ENCODE data around the gene TBX2.
A peak's percentile ranks its signal among the peaks of the same experiment; 100 is the strongest.

TBX2 gene

GRCh38 chr17:61412860-61413660, 13.4 kb downstream of the TBX2 start:
- Histone ChIP-seq H3K36me3 (no peaks in the 10 kb centered on the region), H3K4me3 (peak overlapping the region; percentile 68), H3K9ac (peak overlapping the region; percentile 36; the same call in 1 of the 2 replicates), H3K27ac (no peak overlapping the region), H3K4me1 (peaks cover 48% of the 10 kb centered on the region), H3K4me2 (peak overlapping the region; percentile 97), H3K9me3 (no peaks in the 10 kb centered on the region; the same call in 1 of the 2 replicates), H3K27me3 (peaks cover 63% of the 10 kb centered on the region), H4K20me1 (peaks cover 23% of the 10 kb centered on the region)
- TF ChIP-seq Cebpa-rat (IDR thresholded peaks at IDR 0.05) = no peak

GRCh38 chr17:61413661-61414126, 14.1 kb downstream of the TBX2 start:
- peaks cover 57% of the 10 kb centered on the region for H3K27me3 ChIP-seq
- H3K4me3 ChIP-seq = no peak overlapping the region
- H3K9me3 ChIP-seq = no peaks in the 10 kb centered on the region; the same call in 1 of the 2 replicates
- H3K27ac ChIP-seq = no peak overlapping the region
- no peak overlapping the region for H3K9ac ChIP-seq
- no peak for TF ChIP-seq Cebpa-rat (IDR thresholded peaks at IDR 0.05)
- no peak overlapping the region for H3K4me2 ChIP-seq
- peaks cover 46% of the 10 kb centered on the region for H3K4me1 ChIP-seq
- no peaks in the 10 kb centered on the region for H3K36me3 ChIP-seq
- H4K20me1 ChIP-seq = peaks cover 17% of the 10 kb centered on the region

DNA sequence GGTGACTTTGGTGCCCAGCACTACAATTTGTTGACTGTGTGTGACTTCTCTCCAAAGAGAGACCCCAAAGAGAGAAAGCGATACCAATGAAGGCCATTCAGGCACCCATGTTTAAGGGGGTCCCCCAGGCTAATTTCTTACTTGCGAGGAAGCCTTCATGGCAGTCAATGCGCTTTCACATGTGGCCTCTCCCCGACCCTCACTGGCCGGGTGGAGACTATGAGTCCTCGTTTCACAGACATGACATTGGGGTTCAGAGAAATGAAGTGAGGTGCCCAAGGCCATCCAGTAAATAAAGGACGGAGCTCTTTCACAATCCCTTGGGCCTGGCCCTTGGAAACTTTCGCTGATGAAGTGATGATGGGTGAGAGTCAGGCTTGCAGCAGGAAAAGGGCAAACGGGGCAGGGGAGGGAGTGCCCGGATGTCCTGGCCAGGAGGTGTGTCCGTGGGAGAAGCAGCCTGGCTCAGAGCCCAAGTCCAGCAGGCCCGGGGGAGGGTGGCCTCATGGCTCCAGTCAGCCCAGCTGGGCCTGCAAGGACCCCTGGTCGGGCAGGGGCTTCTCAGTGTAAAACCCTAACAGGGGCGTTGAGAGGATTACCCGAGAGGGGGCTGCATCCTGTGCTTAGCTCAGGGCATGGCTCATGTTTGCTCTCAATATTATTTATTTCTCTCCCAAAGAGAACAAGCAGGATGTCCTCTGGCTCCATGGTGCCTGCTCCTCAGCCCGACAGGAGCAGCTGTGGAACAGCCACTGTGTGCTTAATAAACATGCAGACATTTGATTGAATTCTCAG, 14.7 kb downstream of the TBX2 start:
- H4K20me1 ChIP-seq = peaks cover 11% of the 10 kb centered on the region
- H3K4me3 ChIP-seq = no peak overlapping the region
- H3K4me2 ChIP-seq = no peak overlapping the region
- peaks cover 41% of the 10 kb centered on the region for H3K4me1 ChIP-seq
- TF ChIP-seq Cebpa-rat (IDR thresholded peaks at IDR 0.05) = no peak
- no peak overlapping the region for H3K27ac ChIP-seq
- no peak overlapping the region for H3K9ac ChIP-seq
- no peaks in the 10 kb centered on the region; the same call in 1 of the 2 replicates for H3K9me3 ChIP-seq
- peaks cover 50% of the 10 kb centered on the region for H3K27me3 ChIP-seq
- H3K36me3 ChIP-seq = no peaks in the 10 kb centered on the region

DNA sequence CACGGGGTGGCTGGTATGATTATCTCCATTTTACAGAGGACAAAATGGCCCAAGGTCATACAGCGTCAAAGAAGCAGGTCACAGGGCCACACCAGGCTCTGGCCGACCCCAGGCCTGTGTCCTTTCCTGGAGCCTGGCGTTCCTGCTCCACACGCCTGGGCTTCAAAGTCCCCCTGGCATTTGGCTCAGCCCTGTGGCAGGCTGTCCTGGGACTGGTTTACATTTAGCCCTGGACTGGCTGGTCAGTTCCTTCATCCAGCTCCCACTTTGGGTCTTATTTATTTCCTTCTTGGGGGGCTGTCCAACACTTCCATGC, 15.3 kb downstream of the TBX2 start:
- H3K4me2 ChIP-seq = no peak overlapping the region

DNA sequence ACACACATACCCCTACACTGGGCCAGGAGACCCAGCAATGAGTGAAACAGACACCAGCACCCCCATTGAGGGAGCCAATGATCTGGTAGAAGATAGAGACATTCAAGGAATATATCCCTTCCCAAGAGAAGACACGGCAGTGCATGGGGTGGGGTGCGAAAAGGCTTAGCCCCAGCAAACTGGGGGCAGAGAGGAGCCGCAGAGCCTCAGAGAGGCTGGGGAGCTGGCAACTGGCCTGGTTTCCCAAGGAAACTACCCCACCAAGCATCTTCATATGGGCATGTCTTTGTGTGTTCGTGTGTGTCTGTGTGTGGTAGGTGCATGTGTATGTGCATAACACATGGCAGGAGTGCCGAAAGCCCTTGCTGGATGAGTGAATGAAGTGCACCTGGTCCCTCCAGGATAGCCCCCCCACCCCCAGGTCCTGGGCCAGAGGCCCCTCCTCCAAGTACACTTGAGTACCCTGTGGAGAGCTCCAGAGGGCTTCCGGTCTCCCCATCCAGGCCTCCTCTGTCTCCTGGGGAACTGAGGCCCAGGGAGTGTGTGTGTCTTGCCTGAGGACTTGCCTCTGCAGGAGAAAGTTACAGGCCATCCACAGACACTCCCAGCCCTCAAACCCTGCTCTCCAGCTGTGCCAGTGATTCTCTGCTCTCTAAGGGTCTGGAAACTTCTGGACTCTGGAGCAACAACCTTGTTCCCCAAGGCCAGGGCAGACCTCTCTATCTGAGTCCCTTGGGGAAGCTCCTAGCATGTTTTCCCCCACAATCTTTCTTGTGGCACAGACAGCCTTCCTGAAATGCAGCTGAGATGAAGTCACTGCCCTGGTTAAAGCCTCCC, 15.9 kb downstream of the TBX2 start:
- no peak overlapping the region for H3K4me3 ChIP-seq

More for the DNA sequence above, 15.3 kb downstream of the TBX2 start:
- peaks cover 40% of the 10 kb centered on the region for H3K4me1 ChIP-seq
- H4K20me1 ChIP-seq = peaks cover 9% of the 10 kb centered on the region
- no peak overlapping the region for H3K4me3 ChIP-seq
- no peaks in the 10 kb centered on the region for H3K36me3 ChIP-seq
- no peak overlapping the region for H3K9ac ChIP-seq
- peaks cover 45% of the 10 kb centered on the region for H3K27me3 ChIP-seq
- no peak overlapping the region for H3K27ac ChIP-seq
- TF ChIP-seq Cebpa-rat (IDR thresholded peaks at IDR 0.05) = no peak
- no peaks in the 10 kb centered on the region; the same call in 1 of the 2 replicates for H3K9me3 ChIP-seq

DNA sequence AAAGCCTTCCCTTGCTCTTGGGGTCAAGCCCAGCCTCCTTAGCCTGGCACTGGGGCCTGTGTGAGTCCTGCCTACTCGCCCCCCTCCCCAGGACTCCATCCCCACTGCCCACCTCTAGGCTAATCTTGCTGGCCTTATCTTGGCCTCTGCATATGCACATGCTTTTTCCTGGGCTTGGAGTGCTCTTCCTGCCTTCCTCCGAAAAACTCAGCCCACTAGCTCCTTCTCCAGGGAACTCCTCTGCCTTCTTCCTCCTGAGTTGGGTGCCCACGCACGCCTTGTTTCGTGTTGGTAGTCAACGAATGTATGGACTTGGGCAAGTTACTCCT, 16.5 kb downstream of the TBX2 start:
- Histone ChIP-seq H3K36me3 (no peaks in the 10 kb centered on the region), H3K9me3 (no peaks in the 10 kb centered on the region), H3K4me2 (peak overlapping the region; percentile 58), H3K4me1 (peaks cover 30% of the 10 kb centered on the region), H3K4me3 (no peak overlapping the region), H4K20me1 (no peaks in the 10 kb centered on the region), H3K27me3 (peaks cover 32% of the 10 kb centered on the region), H3K27ac (no peak overlapping the region), H3K9ac (no peak overlapping the region)
- no peak for TF ChIP-seq Cebpa-rat (IDR thresholded peaks at IDR 0.05)

More for the DNA sequence above, 15.9 kb downstream of the TBX2 start:
- Histone ChIP-seq H4K20me1 (peaks cover 2% of the 10 kb centered on the region), H3K9me3 (no peaks in the 10 kb centered on the region), H3K36me3 (no peaks in the 10 kb centered on the region), H3K9ac (no peak overlapping the region), H3K27ac (no peak overlapping the region), H3K27me3 (peaks cover 38% of the 10 kb centered on the region), H3K4me1 (peaks cover 33% of the 10 kb centered on the region), H3K4me2 (peak overlapping the region; percentile 58)
- TF ChIP-seq Cebpa-rat (IDR thresholded peaks at IDR 0.05) = no peak

DNA sequence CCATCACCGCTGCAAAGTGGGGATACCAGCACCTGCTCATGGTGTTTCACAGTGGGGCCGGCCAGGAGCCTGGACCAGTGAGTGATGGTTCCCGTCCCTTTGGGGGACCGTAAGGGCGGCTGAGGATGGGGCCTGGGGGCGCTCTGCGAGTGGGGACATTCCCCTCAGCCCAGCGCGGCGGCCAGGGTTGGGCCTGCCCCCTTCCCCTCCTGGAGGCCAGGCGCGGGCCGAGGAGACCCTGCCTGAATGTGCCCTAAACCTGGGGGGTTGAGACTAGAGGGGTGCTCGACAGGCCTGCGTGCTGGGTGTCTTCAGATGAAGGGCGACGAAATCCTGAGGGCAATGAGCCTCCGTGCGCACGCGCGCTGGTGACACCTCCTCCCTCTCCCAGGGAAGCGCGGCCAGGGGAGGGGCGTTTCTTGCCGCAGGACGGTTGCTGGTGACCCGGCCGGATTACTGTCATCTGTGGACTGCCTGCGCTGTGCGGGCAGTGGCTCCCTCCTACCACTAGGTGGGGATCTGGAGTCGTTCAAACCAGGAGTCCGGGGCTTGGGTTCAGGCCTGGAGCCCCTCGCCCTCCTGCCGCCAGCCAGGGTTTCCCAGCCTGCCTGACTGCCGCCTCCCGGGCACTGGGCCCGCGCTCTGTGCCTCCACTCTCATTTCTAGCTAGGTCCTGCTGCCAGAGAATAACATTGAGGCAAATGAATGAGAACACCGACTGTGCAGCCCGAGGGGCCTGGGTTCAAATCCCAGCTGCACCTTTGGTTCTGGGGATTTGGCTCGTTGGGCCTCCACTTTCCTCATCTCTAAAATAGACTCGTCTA, 17.1 kb downstream of the TBX2 start:
- H3K9ac ChIP-seq = no peak overlapping the region
- H3K4me3 ChIP-seq = no peak overlapping the region
- no peak for TF ChIP-seq Cebpa-rat (IDR thresholded peaks at IDR 0.05)

DNA sequence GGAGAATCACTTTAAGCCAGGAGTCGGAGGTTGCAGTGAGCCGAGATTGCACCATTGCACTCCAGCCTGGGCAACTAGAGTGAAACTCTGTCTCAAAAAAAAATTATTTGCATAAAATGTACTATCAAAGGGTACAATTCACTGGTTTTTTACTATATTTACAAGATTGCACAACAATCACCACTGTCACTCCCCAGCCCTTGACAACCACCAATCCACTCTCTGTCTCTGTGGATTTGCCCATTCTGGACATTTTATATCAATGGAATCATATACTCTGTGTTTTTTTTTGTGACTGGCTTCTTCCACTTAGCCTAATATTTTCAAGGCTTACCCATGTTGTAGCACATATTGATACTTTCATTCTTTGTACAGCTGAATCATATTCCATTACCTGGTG, 18.8 kb downstream of the TBX2 start:
- Histone ChIP-seq H4K20me1 (no peaks in the 10 kb centered on the region), H3K27me3 (peaks cover 9% of the 10 kb centered on the region), H3K4me3 (no peak overlapping the region), H3K4me1 (peaks cover 14% of the 10 kb centered on the region), H3K27ac (no peak overlapping the region), H3K4me2 (no peak overlapping the region), H3K9ac (no peak overlapping the region), H3K36me3 (no peaks in the 10 kb centered on the region), H3K9me3 (no peaks in the 10 kb centered on the region)
- no peak for TF ChIP-seq Cebpa-rat (IDR thresholded peaks at IDR 0.05)

More for the DNA sequence above, 17.1 kb downstream of the TBX2 start:
- Histone ChIP-seq H3K36me3 (no peaks in the 10 kb centered on the region), H4K20me1 (no peaks in the 10 kb centered on the region), H3K4me2 (peak overlapping the region; percentile 58), H3K27me3 (peaks cover 26% of the 10 kb centered on the region), H3K9me3 (no peaks in the 10 kb centered on the region), H3K4me1 (peaks cover 24% of the 10 kb centered on the region), H3K27ac (no peak overlapping the region)

All from BLaER1 (cell line).